NCI-H146 treated with DMSO at 0.1 percent for 48 hours (cell line): ENCODE measurements around the gene SH3RF3.

Experiments used
- DNase-seq: peaks from one replicate; lab custom pipeline; 2025; ENCODE audit not compliant: unreplicated experiment; lab: John Stamatoyannopoulos, UW

Gene SH3RF3

DNA sequence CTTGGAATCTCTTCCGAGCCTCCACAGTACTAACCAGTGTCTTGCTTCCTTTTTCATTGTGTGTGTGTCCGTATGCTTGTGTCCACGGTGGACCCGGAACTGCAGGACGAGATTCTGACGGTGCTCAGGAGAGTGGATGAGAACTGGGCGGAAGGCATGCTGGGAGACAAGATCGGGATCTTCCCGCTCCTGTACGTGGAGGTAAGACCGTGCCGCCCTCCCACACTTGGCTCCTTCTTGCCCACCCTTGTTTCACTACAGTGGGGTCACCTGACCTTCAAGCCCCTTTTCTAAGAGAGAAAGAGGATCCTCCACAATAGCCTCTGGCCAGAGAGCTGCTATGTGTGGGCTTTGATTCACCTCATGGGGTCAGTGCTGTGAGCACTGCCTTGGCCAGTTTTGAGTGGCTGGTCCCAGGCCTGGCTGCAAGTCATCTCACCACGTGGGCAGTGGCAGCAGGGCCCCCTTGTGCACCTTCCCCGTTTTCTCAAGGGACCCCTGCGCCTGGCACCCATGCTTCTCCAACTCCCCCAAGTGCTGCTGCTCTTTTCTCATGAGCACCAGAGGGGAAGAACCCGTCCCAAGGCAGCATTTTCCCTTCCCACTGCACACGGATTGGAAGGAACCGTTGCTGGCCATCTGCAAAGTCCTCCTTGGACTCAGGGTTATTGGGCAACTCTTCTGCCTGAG lies 242.6 kb downstream of the SH3RF3 start:
- DNase-seq: no peak

GRCh38 chr2:109372171-109372568 lies 243.2 kb downstream of the SH3RF3 start:
- DNase-seq: no peak

DNA sequence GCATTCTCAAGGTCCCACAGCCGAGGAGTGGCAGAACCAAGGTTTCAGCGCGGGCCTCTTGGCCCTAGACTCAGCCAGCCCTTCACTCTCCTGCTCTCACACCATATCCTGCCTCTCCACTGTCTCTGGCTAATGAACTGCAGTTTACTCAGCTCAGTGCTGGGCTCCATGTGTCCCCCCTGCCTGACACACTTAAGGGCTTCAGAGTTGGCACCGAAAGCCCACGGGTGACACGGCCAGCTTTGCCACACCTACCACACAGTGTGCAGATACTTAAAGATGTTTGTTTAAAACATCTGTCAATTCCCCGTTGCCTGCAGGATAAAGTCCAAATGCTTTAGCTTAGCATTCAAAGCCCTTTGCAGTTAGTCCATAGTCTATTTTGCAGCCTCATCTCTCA lies 243.6 kb downstream of the SH3RF3 start:
- no peak for DNase-seq

GRCh38 chr2:109373791-109374547 lies 245.0 kb downstream of the SH3RF3 start:
- no peak for DNase-seq

GRCh38 chr2:109374548-109375130 lies 245.6 kb downstream of the SH3RF3 start:
- DNase-seq: no peak

DNA sequence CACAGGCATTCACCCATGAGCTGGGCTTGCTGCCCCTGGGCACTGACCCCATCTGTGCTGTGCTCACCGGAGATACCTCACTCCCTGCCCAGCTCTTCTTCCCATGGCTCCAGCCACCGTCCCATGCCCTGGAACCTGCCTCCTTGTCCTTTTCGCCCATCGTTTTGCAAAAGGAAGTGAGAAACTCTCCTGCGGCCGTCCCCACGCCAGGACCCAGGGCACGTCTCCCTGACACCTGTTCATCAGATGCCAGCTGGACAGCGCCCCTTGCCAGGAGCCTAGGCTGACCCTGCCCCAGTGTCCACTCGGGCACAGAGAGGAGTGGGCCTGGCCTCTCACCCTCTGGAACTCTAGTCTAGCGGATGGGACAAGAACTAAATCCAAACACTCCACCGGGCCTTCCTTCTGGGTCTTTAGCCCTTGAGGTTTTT lies 246.1 kb downstream of the SH3RF3 start:
- DNase-seq: no peak

- no peak for DNase-seq
These were observed 246.7 kb downstream of the SH3RF3 start for GRCh38 chr2:109375656-109376055.

DNA sequence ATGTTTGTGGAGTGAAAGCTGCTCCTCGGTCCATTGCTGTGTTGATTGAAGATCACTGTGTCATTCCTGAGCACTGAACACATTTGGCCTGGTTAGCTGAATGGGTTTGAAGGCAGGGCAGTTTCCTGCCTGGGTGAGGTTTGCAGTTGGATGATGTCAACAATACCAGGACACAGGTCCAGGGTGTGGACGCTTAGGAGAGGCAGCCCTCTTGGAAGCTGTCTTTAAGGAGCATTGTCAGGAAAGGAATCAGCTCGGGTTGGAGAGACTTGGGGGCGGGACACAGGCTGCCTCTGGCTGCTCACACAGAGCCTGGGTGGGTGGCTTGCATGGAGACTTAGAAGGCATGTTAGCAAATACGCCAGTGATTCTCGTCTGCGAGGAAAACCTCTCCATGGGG lies 247.1 kb downstream of the SH3RF3 start:
- DNase-seq: no peak

GRCh38 chr2:109376796-109377495 lies 247.9 kb downstream of the SH3RF3 start:
- DNase-seq: no peak

DNA sequence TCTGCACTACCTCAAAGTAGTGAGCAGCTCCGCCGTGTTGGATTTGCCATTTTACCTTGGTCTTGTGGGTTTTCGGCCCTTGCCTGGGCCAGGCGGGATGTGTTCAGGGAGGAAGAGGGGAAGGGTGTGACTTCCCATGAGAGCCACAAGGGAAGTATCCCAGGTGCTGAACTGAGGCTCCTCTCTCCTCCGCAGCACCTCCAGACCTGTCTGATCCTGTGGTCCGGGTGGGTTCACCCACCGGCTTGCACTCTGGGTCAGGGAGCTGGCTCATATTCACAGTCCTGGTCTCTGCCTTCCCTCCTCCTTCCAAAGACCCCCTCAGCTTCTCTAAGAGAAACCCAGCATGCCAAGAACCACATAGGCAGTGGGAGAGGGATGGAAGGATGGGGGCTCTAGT lies 249.0 kb downstream of the SH3RF3 start:
- no peak for DNase-seq

- DNase-seq: no peak
These were observed 249.7 kb downstream of the SH3RF3 start for GRCh38 chr2:109378682-109379081.

GRCh38 chr2:109379507-109379906 lies 250.5 kb downstream of the SH3RF3 start:
- DNase-seq: no peak

GRCh38 chr2:109380502-109381326 lies 251.7 kb downstream of the SH3RF3 start:
- DNase-seq: no peak

DNA sequence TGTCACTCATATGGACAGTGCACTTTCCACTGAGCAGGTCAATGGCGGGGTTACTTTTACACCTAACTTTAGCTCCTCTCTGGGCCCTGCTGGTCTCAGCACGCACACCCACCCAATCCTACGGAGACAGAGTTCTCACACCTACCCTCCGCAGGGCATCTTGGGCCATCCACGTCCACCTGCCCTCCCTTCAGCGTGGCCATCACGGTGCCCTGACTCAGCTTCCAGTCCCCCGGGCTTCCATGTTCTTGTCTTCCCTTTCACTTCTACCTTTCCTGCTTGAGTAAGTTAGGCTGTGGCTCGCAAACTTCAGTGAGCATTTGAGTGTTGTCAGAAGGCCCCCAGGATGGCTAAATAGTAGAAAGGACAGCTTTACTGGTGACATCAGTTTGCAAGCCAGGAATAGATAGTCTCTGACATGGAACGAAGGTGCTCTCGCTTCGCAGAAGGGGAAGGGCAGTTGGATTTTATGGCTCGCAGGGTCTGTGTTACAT lies 252.4 kb downstream of the SH3RF3 start:
- no peak for DNase-seq

DNA sequence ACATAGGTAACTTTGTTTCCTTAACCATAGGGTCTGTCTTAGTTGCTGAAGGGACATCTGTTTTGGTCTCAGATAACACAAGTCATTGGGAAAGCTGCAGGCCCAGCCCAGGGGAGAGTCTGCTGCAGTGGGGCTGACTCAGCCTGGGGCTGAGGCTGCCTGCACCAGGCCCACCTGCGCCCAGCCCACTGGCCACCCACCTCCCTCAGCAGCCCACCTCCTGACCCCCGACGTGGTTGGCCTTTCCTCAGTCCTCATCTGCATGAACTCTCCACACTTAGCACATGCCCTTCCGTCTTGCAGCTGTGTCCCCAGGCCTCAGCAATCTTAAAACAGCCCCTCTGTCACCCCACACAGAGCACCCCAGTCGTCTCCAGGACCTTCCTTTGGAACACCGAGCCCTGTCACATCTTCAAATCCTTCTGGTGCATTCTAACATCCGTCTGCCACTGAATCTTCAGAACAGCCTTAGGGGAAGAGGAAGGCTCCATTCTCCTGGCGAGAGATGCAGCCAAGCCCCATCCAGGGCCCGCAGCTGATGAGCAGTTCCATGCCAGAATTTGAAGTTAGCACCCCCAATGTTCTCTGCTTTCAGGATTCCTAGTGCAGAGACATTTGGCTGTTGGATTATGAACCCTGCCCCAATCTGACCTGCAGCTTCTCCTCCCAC lies 253.4 kb downstream of the SH3RF3 start:
- no peak for DNase-seq

- no peak for DNase-seq
These were observed 253.9 kb downstream of the SH3RF3 start for GRCh38 chr2:109382951-109383350.

DNA sequence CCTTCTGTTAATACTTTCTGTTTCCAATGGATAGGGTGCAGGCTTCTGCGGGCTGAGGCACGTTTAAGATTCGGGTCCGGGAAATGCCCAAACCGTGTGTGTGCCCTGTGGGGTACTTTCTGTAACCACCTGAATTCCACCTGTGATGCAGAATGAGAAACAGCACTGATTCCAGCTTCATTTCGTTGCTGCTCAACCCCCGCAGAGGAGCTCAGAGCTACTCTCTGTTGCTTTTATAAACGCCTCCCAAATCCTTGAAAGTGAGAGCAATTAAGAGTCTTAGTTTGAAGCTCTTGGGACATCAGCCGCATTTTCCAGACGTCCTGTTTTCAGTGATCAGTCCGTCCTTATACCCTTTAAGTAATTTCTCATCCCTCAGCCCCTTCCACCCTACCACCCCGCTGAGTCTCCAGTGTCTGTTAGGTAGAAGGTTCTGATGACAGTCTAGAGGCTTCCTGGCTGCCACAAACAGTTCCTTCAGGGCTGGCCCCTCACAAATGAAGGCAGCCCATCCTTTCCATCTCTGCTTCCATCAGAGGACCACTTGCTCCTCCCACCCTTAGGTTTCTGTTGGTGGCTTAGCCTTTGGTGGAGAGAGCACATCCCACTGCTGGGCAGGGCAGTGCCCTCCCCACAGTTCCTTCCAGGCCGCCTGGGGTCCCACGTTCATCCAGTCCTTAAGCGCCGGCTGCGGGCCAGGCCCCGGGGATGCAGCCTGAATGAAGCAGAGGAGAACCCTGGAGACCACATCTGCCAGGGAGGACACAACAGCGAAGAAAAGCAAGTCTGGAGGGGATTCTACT lies 254.7 kb downstream of the SH3RF3 start:
- no peak for DNase-seq

- no peak for DNase-seq
These were observed 255.6 kb downstream of the SH3RF3 start for GRCh38 chr2:109384308-109385271.
